Activated CD8-positive, alpha-beta memory T cell treated with anti-CD3 and anti-CD28 coated beads for 1 hour (primary cell): ENCODE measurements around the gene NEK1.

Experiments
- DNase-seq, 2 donors: peaks; one replicate each; pipeline ENCODE4 v3.0.0-alpha.2; 2020; ENCODE audit warnings: low read depth in 1 of 2; ENCODE audit errors: extremely low read depth in 1 of 2

The NEK1 gene

DNA sequence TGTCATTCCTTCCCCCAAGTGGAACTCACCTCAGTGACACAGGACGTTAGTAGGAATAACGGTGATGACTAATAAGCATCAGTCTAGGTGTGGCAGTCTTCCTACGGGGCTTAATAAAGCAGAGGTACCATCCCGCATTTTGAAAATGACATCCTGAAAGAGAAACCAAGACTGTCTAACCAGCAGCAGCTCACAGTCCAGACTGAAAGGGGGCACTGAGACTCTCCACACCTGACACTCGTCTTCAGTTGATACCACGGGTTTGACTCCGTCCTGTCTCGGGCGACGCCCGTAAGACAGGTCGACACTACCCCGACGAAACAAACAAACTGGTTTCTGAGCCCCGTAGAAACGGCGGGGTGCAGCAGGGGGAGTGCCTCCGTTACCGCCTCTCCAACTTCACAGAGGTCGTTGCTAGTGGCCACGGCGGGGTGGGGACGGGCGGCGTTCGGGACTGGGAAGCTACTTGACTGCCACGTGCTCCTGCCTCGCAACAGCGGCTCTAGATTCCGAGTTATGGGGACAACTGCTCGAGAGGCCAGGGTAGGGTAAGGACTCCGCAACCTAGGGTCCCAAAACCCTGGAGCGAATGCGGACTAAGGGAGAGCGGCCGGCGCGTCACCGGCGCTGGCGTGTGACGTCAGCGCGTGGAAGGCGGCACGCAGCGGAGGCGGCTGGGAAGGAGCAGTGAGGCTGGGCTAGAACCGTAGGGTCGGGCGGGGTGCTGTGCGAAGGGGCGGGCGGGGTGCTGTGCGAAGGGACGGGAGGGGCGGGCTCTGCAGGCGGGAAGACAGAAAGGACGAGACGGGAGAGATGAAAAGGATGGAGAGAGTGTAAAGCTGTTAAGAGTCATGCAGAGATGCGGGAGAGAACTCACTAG is at the start of gene NEK1:
NEK1 (minus strand) TSS at position 593 of the 880 bp plus-strand sequence. CDS start 9,953 bp downstream, outside the sequence.
- DNase-seq, result peak; percentile 72 to 81

GRCh38 chr4:169661761-169662160 is 49.4 kb upstream of the NEK1 start:
- no peak for DNase-seq

- no peak for DNase-seq
Measured at GRCh38 chr4:169660929-169661328, 48.5 kb upstream of the NEK1 start.

GRCh38 chr4:169659716-169660670 is 47.6 kb upstream of the NEK1 start:
- DNase-seq, result peak; percentile 25 to 34

DNA sequence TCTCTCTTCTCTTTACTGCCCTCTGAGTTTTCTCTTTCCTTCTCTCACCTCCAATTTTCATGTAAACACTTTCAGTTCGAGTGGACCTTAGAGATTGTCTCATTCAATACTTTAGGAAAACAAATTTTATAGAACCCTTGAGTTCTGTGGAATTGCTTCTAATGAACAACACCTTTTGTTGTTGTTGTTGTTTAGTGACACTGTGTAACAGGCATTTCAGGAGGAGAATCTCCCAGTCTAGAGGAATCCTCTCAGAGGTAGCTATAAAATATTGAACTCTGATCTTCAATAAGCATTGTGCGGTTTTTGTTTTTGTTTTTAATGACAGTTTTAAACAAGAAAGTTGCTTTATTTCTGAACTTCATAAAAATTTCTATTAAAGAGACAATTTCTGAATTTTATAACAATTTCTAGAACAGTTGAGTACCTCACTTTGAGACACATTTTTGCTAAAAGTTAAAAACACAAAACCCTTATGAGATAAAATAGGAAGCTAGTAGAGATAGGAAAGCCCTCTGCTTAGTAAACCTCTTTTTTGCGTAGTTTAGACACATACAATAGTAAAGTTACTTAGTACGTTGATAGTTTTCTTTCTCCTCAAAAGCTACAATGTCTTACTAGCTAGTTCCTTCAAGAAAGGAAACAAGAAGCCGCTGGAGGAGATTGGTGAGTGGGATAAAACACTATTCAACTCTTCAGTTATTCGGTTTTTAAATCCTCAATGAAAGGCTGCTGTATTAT is 46.8 kb upstream of the NEK1 start:
- no peak for DNase-seq

DNA sequence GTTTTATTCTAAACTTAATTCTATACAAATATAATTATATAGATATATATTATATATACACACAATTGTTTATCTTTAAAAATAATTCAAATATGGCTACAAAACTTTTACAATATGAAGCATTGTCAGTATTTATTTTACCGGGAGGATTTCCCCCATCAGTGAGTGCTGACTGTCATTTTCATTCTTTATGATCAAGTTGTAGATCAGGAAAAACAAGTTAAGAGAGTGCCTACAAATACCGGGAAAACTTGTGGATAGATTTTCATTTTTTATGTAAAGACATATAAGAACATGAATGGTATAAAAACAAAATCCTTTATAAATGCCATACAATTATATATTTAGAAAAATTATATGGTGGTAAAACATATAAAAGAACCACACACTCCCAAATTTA is 45.8 kb upstream of the NEK1 start:
- DNase-seq, result no peak

DNA sequence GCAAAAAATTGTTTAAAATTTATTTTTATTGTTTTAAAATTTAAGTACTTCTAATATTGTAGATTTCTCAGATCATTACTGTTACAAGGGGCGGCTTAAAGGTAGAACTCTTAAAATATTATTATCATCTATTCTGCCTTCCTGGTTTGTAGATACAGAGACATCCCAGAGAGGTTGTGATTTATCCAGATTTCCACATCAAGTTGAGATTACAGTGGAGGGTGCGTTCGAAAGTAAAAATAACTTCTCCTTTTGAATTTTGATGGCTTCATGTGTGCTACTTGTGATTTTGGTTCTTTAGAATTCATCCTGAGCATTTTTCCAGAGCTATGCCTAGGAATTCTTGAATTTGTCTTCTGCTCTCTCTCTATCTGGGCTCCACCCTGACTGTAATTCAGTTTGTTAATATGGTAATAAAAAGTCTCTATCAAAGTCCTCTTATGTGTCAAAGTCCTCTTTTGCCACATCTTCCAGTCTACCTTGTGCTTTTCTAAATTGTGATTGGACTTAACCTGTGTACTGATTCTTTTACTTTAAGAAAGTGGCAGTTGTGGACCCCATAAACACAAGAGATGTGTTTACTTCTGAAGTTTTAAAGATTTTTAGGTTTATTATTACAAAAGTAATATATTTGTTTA is 45.2 kb upstream of the NEK1 start:
- DNase-seq, result no peak

DNA sequence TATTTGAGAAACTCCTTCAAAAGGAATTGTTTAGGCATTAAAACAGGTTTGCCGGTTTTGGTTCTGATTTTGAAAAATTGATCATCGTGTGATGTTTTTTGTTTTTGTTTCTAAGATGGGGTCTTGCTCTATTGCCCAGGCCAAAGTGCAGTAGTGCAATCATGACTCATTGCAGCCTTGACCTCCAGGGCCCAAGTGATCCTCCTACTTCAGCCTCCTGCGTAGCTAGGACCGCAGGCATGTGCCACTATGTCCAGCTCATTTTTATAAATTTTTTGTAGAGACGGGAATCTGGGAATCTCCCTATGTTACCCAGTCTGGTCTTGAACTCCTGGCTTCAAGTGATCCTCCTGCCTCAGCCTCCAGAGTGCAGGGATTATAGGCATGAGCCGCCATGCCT is 43.0 kb upstream of the NEK1 start:
- DNase-seq, result no peak

- no peak for DNase-seq
Measured at GRCh38 chr4:169652535-169652934, 40.2 kb upstream of the NEK1 start.

- DNase-seq, result no peak
Measured at GRCh38 chr4:169650227-169650936, 38.0 kb upstream of the NEK1 start.

DNA sequence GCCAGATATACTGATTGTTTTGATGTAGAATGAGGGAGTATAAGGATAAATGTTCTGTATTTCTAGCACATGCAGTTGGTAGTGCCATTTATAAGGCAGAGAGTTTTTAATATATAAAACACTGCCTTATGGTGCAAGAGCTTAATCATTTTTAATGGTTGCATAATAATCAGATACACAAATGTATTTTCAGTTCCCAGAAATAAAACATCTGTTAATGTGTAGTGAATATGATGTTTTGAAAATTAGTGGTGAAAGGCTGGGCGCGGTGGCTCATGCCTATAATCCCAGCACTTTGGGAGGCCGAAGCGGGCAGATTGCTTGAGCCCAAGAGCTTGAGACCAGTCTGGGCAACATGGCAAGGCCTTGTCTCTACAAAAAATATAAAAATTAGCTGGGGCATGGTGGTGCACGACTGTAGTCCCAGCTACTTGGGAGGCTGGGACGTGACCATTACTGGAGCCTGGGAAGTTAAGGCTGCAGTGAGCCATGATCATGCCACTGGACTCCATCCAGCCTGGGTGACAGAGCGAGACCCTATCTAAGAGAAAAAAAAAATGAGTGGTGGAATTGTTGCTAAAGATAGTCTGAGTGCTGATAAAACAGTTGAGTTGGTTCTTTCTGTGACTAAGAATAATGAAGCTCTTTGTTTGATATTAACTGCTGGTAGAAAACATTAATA is 37.3 kb upstream of the NEK1 start:
- no peak for DNase-seq

GRCh38 chr4:169645627-169646026 is 33.2 kb upstream of the NEK1 start:
- DNase-seq, result no peak

- DNase-seq, result no peak
Measured at GRCh38 chr4:169644802-169645201, 32.4 kb upstream of the NEK1 start.

DNA sequence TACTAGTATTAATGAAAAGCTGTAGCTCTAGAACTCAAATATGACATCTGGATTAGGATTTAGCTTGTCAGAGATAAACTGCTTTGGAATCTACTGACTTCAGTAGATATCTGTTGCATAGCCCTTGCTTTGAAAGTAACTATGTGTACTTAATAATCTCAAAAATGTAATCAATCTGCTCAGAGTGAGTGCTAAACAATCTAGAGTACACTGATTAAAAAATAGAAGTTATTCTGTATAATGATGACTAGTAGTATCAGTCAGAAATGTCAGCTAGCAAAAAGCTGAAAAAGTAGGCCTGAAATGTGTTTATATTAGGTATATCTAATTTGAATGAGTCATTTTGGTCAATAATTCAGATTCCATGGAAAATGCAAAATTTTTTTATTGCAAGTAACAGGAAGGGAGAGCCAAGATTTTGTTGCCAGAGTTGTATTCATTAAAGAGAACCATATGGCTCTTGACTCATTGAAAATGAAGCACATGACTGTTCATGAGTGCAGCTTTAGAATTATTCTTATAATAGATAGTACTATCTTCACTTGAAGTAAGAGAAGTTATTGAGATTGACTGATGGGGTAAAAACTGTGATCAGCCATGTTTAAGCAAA is 28.0 kb upstream of the NEK1 start:
- no peak for DNase-seq

DNA sequence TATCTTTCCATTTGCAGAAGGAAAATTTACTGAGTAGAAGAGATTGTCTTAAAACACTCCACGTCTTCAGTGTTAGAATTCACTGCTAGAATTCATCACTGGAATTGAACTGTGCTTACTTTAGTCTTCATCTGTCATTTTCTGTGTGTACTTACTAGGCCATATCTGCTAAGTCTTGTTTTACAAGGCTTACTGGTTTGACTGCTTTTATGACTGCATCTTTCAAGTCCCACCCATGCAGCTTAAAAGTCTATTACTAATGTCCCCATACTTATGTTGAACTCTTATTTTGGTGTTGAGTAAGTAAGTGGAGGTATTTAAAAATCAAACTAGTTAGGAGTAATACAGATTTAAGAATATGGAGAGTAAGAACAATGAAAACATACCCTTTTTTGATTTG is 22.6 kb upstream of the NEK1 start:
- DNase-seq, result no peak

- DNase-seq, result no peak
Measured at GRCh38 chr4:169632896-169633295, 20.5 kb upstream of the NEK1 start.

DNA sequence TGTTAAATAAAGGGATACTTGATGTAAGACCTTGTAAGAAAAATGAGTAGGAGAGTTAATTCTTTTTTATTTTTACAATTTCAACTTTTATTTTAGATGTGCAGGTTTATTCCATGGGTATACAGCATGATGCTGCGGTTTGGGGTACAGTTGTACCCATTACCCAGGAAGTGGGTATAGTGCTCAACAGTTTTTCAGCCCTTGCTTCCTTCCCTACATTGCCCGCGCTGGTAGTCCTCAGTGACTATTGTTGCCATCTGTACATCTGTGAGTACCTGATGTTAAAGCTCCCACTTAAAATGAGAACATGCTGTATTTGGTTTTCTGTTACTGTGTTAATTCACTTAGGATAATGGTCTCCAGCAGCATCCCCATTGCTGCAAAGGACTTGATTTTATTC is 17.7 kb upstream of the NEK1 start:
- DNase-seq, result no peak

DNA sequence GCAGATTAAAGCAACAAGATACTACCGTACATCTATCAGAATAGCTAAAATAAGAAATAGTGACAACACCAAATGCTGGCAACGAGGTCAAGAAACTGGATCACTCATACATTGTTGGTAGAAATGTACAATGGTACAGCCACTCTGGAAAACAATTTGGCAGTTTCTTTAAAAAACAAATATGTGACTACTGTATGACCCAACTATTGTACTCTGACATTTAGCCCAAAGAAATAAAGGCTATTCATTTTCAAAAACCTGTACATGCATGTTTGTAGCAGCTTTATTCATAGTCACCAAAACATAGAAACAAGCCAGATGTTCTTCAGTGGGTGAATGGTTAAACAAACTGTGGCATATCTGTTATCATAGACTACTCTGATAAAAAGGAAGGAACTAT is 16.2 kb upstream of the NEK1 start:
- DNase-seq, result no peak

- DNase-seq, result no peak
Measured at GRCh38 chr4:169627307-169627706, 14.9 kb upstream of the NEK1 start.
